GM23338 (cell line): ENCODE results near the gene PHC3. TPM values are rescaled to one million over a fixed set of nuclear protein-coding genes. Genes with fewer than 3 reads are reported as not detected.

Source experiments
- ATAC-seq: fragments of 200-7000 bp; cut with Tn5 transposase; 3 replicates; pipeline ENCODE4 v1.9.1; 2020
- DNase-seq: peaks from one replicate; pipeline ENCODE4 v3.0.0-alpha.2; 2015; ENCODE audit warnings: low spot score
- H2AFZ ChIP-seq: fragments of 200-600 bp; sonication (generic); 2 replicates; pipeline ENCODE4 v1.8.0; 2016; ENCODE audit warnings: antibody characterized with exemption, mild to moderate bottlenecking, moderate library complexity
- H3F3A ChIP-seq: fragments of 200-600 bp; sonication (generic); replicated peaks from 2 replicates; pipeline ENCODE4 v1.8.0; 2017; ENCODE audit warnings: antibody characterized with exemption, mixed run types, low read depth
- H3K27ac ChIP-seq: fragments of 200-600 bp; sonication (generic); 2 replicates; pipeline ENCODE4 v1.6.1; 2016; ENCODE audit warnings: low read depth
- H3K27me3 ChIP-seq: fragments of 200-600 bp; sonication (generic); 2 replicates; pipeline ENCODE4 v1.8.0; 2016; ENCODE audit warnings: mild to moderate bottlenecking, mixed run types, moderate library complexity; ENCODE audit not compliant: insufficient read depth
- H3K36me3 ChIP-seq: fragments of 200-600 bp; sonication (generic); 2 replicates; pipeline ENCODE4 v1.8.0; 2016; ENCODE audit warnings: mild to moderate bottlenecking; ENCODE audit not compliant: insufficient read depth
- H3K4me1 ChIP-seq: fragments of 200-600 bp; sonication (generic); 2 replicates; pipeline ENCODE4 v1.8.0; 2016; ENCODE audit warnings: mild to moderate bottlenecking, moderate library complexity; ENCODE audit not compliant: insufficient read depth
- H3K4me2 ChIP-seq: fragments of 200-600 bp; sonication (generic); 2 replicates; pipeline ENCODE4 v1.7.1; 2017; ENCODE audit warnings: mixed run types
- H3K4me3 ChIP-seq: fragments of 200-600 bp; sonication (generic); 2 replicates; pipeline ENCODE4 v1.6.1; 2016; ENCODE audit warnings: mixed run types
- H3K79me2 ChIP-seq: fragments of 200-600 bp; sonication (generic); replicated peaks from 2 replicates; pipeline ENCODE4 v1.8.0; 2017; ENCODE audit warnings: mild to moderate bottlenecking; ENCODE audit not compliant: insufficient read depth
- H3K9me2 ChIP-seq: fragments of 200-600 bp; sonication (generic); 2 replicates; pipeline ENCODE4 v1.8.0; 2017; ENCODE audit not compliant: insufficient read depth
- H4K20me1 ChIP-seq: fragments of 200-600 bp; sonication (generic); replicated peaks from 2 replicates; pipeline ENCODE4 v1.8.0; 2017; ENCODE audit warnings: mild to moderate bottlenecking; ENCODE audit not compliant: insufficient read depth
- H3K27ac Mint-ChIP-seq: 2 replicates; pipeline ENCODE4 v1.8.0; 2020; ENCODE audit warnings: inconsistent platforms, mild to moderate bottlenecking, moderate library complexity, mixed read lengths
- H3K27me3 Mint-ChIP-seq: 3 replicates; pipeline ENCODE4 v1.8.0; 2022; ENCODE audit warnings: low read depth, mild to moderate bottlenecking, moderate library complexity, mixed read lengths, inconsistent platforms; ENCODE audit not compliant: insufficient read depth, poor library complexity
- H3K36me3 Mint-ChIP-seq: 3 replicates; pipeline ENCODE4 v1.8.0; 2021; ENCODE audit warnings: low read depth, mild to moderate bottlenecking, inconsistent platforms, moderate library complexity, mixed read lengths
- H3K4me1 Mint-ChIP-seq: 3 replicates; pipeline ENCODE4 v1.8.0; 2020; ENCODE audit warnings: mild to moderate bottlenecking, inconsistent platforms, mixed read lengths
- H3K4me3 Mint-ChIP-seq: 3 replicates; pipeline ENCODE4 v1.8.0; 2021; ENCODE audit warnings: moderate library complexity, mild to moderate bottlenecking, inconsistent platforms, mixed read lengths
- H3K9me3 Mint-ChIP-seq: 3 replicates; pipeline ENCODE4 v1.8.0; 2020; ENCODE audit warnings: moderate library complexity, mild to moderate bottlenecking, inconsistent platforms, mixed read lengths
- EZH2 ChIP-seq: fragments of 200-600 bp; sonication (generic); IDR thresholded peaks from one replicate; pipeline ENCODE4 v1.8.0; 2017; ENCODE audit warnings: antibody characterized with exemption, mild to moderate bottlenecking, low read depth; ENCODE audit not compliant: unreplicated experiment
- NANOG ChIP-seq: IDR thresholded peaks from 2 replicates; pipeline ENCODE4 v1.6.1; 2016; ENCODE audit warnings: antibody characterized with exemption, borderline replicate concordance
- ZNF114 ChIP-seq: fragments of 250-450 bp; sonication (Bioruptor Pico); IDR thresholded peaks from 2 replicates; pipeline ENCODE4 v1.5.0; 2020; ENCODE audit warnings: mild to moderate bottlenecking, moderate library complexity
- ZNF331 ChIP-seq: fragments of 250-450 bp; sonication (Bioruptor Pico); IDR thresholded peaks from 2 replicates; pipeline ENCODE4 v1.5.0; 2020; ENCODE audit warnings: low read depth, mild to moderate bottlenecking, moderate library complexity
- polyA plus RNA-seq: library from polyadenylated mRNA; unstranded; fragments of >200 nt; fragmentation: Nextera tagmentation; extraction: Ambion mirVana; gene quantifications from 2 replicates; pipeline ENCODE4 v1.2.1, GENCODE V29; 2016
- total RNA-seq: library from RNA; depleted of rRNA; stranded (reverse); fragments of >200 nt; shearing (Covaris generic); gene quantifications from 2 replicates; pipeline ENCODE4 v1.2.3, GENCODE V29; 2014
- TF ChIP-seq, protein P1 (sequence below): fragments of 250-450 bp; sonication (Bioruptor Pico); IDR thresholded peaks from 2 replicates; pipeline ENCODE4 v1.5.0; 2020; ENCODE audit warnings: mild to moderate bottlenecking, moderate library complexity
- TF ChIP-seq, protein P2 (sequence below): IDR thresholded peaks from 2 replicates; pipeline ENCODE4 v1.6.1; 2016; ENCODE audit warnings: antibody characterized with exemption

The PHC3 gene
- total and polyA plus RNA-seq, 2 experiments from 2014 or later, result 23.9 to 83.5 TPM

DNA sequence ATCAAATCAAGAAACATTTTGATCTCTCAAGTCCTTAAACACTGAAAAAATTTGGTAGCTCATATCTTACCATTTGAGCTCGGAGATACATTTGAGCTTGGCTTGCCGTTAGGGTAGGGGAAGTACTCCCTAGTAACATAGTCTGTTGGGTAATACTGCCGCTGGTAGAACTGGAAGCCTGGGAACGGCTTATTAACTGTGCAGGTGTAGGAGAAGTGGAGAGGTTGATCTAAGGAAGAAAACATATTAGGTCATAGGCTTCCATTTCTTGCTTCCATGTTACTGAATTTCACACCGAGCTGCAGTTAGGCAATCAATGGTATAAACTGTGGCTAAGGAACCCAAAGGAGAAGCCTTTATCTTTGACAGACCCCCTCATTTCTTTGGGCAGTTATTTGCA is 32.5 kb downstream of the PHC3 start:
- TF ChIP-seq ZNF331 (CRISPR knock-in tag) (no peak), NANOG (no peak), EZH2 (no peak), ZNF114 (no peak)
- TF ChIP-seq, protein P1, sequence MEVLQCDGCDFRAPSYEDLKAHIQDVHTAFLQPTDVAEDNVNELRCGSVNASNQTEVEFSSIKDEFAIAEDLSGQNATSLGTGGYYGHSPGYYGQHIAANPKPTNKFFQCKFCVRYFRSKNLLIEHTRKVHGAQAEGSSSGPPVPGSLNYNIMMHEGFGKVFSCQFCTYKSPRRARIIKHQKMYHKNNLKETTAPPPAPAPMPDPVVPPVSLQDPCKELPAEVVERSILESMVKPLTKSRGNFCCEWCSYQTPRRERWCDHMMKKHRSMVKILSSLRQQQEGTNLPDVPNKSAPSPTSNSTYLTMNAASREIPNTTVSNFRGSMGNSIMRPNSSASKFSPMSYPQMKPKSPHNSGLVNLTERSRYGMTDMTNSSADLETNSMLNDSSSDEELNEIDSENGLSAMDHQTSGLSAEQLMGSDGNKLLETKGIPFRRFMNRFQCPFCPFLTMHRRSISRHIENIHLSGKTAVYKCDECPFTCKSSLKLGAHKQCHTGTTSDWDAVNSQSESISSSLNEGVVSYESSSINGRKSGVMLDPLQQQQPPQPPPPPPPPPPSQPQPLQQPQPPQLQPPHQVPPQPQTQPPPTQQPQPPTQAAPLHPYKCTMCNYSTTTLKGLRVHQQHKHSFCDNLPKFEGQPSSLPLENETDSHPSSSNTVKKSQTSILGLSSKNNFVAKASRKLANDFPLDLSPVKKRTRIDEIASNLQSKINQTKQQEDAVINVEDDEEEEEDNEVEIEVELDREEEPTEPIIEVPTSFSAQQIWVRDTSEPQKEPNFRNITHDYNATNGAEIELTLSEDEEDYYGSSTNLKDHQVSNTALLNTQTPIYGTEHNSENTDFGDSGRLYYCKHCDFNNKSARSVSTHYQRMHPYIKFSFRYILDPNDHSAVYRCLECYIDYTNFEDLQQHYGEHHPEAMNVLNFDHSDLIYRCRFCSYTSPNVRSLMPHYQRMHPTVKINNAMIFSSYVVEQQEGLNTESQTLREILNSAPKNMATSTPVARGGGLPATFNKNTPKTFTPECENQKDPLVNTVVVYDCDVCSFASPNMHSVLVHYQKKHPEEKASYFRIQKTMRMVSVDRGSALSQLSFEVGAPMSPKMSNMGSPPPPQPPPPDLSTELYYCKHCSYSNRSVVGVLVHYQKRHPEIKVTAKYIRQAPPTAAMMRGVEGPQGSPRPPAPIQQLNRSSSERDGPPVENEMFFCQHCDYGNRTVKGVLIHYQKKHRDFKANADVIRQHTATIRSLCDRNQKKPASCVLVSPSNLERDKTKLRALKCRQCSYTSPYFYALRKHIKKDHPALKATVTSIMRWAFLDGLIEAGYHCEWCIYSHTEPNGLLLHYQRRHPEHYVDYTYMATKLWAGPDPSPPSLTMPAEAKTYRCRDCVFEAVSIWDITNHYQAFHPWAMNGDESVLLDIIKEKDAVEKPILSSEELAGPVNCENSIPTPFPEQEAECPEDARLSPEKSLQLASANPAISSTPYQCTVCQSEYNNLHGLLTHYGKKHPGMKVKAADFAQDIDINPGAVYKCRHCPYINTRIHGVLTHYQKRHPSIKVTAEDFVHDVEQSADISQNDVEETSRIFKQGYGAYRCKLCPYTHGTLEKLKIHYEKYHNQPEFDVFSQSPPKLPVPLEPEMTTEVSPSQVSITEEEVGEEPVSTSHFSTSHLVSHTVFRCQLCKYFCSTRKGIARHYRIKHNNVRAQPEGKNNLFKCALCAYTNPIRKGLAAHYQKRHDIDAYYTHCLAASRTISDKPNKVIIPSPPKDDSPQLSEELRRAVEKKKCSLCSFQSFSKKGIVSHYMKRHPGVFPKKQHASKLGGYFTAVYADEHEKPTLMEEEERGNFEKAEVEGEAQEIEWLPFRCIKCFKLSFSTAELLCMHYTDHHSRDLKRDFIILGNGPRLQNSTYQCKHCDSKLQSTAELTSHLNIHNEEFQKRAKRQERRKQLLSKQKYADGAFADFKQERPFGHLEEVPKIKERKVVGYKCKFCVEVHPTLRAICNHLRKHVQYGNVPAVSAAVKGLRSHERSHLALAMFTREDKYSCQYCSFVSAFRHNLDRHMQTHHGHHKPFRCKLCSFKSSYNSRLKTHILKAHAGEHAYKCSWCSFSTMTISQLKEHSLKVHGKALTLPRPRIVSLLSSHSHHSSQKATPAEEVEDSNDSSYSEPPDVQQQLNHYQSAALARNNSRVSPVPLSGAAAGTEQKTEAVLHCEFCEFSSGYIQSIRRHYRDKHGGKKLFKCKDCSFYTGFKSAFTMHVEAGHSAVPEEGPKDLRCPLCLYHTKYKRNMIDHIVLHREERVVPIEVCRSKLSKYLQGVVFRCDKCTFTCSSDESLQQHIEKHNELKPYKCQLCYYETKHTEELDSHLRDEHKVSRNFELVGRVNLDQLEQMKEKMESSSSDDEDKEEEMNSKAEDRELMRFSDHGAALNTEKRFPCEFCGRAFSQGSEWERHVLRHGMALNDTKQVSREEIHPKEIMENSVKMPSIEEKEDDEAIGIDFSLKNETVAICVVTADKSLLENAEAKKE, result no peak
- TF ChIP-seq, protein P2, sequence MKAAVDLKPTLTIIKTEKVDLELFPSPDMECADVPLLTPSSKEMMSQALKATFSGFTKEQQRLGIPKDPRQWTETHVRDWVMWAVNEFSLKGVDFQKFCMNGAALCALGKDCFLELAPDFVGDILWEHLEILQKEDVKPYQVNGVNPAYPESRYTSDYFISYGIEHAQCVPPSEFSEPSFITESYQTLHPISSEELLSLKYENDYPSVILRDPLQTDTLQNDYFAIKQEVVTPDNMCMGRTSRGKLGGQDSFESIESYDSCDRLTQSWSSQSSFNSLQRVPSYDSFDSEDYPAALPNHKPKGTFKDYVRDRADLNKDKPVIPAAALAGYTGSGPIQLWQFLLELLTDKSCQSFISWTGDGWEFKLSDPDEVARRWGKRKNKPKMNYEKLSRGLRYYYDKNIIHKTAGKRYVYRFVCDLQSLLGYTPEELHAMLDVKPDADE, result no peak
- no peaks in the 10 kb centered on the region for H3K9me3 Mint-ChIP-seq
- peaks cover 3% of the 10 kb centered on the region; the same call in 1 of the 2 replicates for H3K36me3 ChIP-seq
- no peak overlapping the region for H3K27ac ChIP-seq
- H3K4me2 ChIP-seq, result no peak overlapping the region
- no peak overlapping the region for H3K27ac Mint-ChIP-seq
- DNase-seq, result no peak
- peaks cover 11% of the 10 kb centered on the region; the same call in 2 of the 3 replicates for H3K36me3 Mint-ChIP-seq
- peaks cover 7% of the 10 kb centered on the region; the same call in 1 of the 2 replicates for H4K20me1 ChIP-seq
- peaks cover 10% of the 10 kb centered on the region for H3K4me1 Mint-ChIP-seq
- no peaks in the 10 kb centered on the region for H3F3A ChIP-seq
- H3K9me2 ChIP-seq, result no peaks in the 10 kb centered on the region
- H3K27me3 ChIP-seq, result no peaks in the 10 kb centered on the region
- H3K4me1 ChIP-seq, result peaks cover 7% of the 10 kb centered on the region; the same call in 1 of the 2 replicates
- no peak overlapping the region for H2AFZ ChIP-seq
- H3K4me3 Mint-ChIP-seq, result no peak overlapping the region
- ATAC-seq, result no peak
- H3K27me3 Mint-ChIP-seq, result peaks cover 2% of the 10 kb centered on the region
- peaks cover 68% of the 10 kb centered on the region for H3K79me2 ChIP-seq
- no peak overlapping the region for H3K4me3 ChIP-seq
